ENCODE results near the gene POPDC2. TPM values are rescaled to one million over a fixed set of nuclear protein-coding genes. Genes with fewer than 3 reads are reported as not detected.

The POPDC2 gene
- total RNA-seq, 1 experiment from 2014 or later, result 0.77 TPM

- Mint-ChIP-seq H3K4me1 (ENCODE audit: low read depth, unreplicated experiment) (no peaks in the 10 kb centered on the region), H3K27me3 (ENCODE audit: insufficient read depth, unreplicated experiment) (no peaks in the 10 kb centered on the region), H3K9me3 (ENCODE audit: unreplicated experiment) (peaks cover 20% of the 10 kb centered on the region), H3K4me3 (ENCODE audit: unreplicated experiment) (no peak overlapping the region), H3K27ac (ENCODE audit: unreplicated experiment) (no peak overlapping the region), H3K36me3 (ENCODE audit: insufficient read depth, unreplicated experiment) (no peaks in the 10 kb centered on the region)
- H3K36me3 ChIP-seq (ENCODE audit: control insufficient read depth, insufficient read depth, low read length), result no peaks in the 10 kb centered on the region
- TF ChIP-seq, protein P1, sequence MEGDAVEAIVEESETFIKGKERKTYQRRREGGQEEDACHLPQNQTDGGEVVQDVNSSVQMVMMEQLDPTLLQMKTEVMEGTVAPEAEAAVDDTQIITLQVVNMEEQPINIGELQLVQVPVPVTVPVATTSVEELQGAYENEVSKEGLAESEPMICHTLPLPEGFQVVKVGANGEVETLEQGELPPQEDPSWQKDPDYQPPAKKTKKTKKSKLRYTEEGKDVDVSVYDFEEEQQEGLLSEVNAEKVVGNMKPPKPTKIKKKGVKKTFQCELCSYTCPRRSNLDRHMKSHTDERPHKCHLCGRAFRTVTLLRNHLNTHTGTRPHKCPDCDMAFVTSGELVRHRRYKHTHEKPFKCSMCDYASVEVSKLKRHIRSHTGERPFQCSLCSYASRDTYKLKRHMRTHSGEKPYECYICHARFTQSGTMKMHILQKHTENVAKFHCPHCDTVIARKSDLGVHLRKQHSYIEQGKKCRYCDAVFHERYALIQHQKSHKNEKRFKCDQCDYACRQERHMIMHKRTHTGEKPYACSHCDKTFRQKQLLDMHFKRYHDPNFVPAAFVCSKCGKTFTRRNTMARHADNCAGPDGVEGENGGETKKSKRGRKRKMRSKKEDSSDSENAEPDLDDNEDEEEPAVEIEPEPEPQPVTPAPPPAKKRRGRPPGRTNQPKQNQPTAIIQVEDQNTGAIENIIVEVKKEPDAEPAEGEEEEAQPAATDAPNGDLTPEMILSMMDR (IDR thresholded peaks at IDR 0.05; ENCODE audit: insufficient read depth in 1 of 2, low read depth in 1 of 2, low read length in 1 of 2, severe bottlenecking in 1 of 2, unreplicated experiment in 1 of 2), result no peak
- no TSS peak for BruUV-seq (replicated peaks)
- no peaks in the 10 kb centered on the region for H3K27me3 ChIP-seq (replicated peaks; ENCODE audit: control insufficient read depth, insufficient read depth, low read length)
- CTCF ChIA-PET, result no interaction called here
- intact Hi-C loops (cut with micrococcal nuclease; ENCODE audit: unreplicated experiment), result no loop called here
- H3K9me3 ChIP-seq, result no peaks in the 10 kb centered on the region
- H3K4me1 ChIP-seq, result peaks cover 7% of the 10 kb centered on the region
- no peak for DNase-seq
- POLR2A ChIA-PET, result no interaction called here
- H3K4me3 ChIP-seq (ENCODE audit: low read depth, low read length), result no peak overlapping the region
These were observed 37.0 kb upstream of the POPDC2 start for GRCh38 chr3:119697394-119697793.

GRCh38 chr3:119695480-119695879 is 35.1 kb upstream of the POPDC2 start:
- Mint-ChIP-seq H3K9me3 (ENCODE audit: unreplicated experiment) (peaks cover 20% of the 10 kb centered on the region), H3K27me3 (ENCODE audit: insufficient read depth, unreplicated experiment) (no peaks in the 10 kb centered on the region), H3K4me3 (ENCODE audit: unreplicated experiment) (no peak overlapping the region), H3K27ac (ENCODE audit: unreplicated experiment) (no peak overlapping the region), H3K36me3 (ENCODE audit: insufficient read depth, unreplicated experiment) (no peaks in the 10 kb centered on the region), H3K4me1 (ENCODE audit: low read depth, unreplicated experiment) (no peaks in the 10 kb centered on the region)
- POLR2A ChIA-PET, result no interaction called here
- Histone ChIP-seq H3K4me3 (ENCODE audit: low read depth, low read length) (no peak overlapping the region), H3K36me3 (ENCODE audit: control insufficient read depth, insufficient read depth, low read length) (no peaks in the 10 kb centered on the region), H3K4me1 (peaks cover 3% of the 10 kb centered on the region), H3K27me3 (replicated peaks; ENCODE audit: control insufficient read depth, insufficient read depth, low read length) (no peaks in the 10 kb centered on the region), H3K9me3 (no peaks in the 10 kb centered on the region)
- intact Hi-C loops (cut with micrococcal nuclease; ENCODE audit: unreplicated experiment), result no loop called here
- CTCF ChIA-PET, result no interaction called here
- DNase-seq, result peak in 1 of 2 experiments; percentile 10
- BruUV-seq (replicated peaks), result no TSS peak
- TF ChIP-seq, protein P1 (IDR thresholded peaks at IDR 0.05; ENCODE audit: insufficient read depth in 1 of 2, low read depth in 1 of 2, low read length in 1 of 2, severe bottlenecking in 1 of 2, unreplicated experiment in 1 of 2), result no peak

- H3K27me3 ChIP-seq (replicated peaks; ENCODE audit: control insufficient read depth, insufficient read depth, low read length), result no peaks in the 10 kb centered on the region
- ChIA-PET CTCF (interaction anchor here (1.0 kb wide), 1 partner anchor 61 kb away, joined by 3 read pairs; no protein-coding TSS in a partner anchor), POLR2A (no interaction called here)
- Mint-ChIP-seq H3K4me1 (ENCODE audit: low read depth, unreplicated experiment) (no peaks in the 10 kb centered on the region), H3K27me3 (ENCODE audit: insufficient read depth, unreplicated experiment) (no peaks in the 10 kb centered on the region), H3K27ac (ENCODE audit: unreplicated experiment) (no peak overlapping the region), H3K9me3 (ENCODE audit: unreplicated experiment) (peaks cover 12% of the 10 kb centered on the region), H3K36me3 (ENCODE audit: insufficient read depth, unreplicated experiment) (no peaks in the 10 kb centered on the region), H3K4me3 (ENCODE audit: unreplicated experiment) (no peak overlapping the region)
- no peaks in the 10 kb centered on the region for H3K9me3 ChIP-seq
- intact Hi-C loops (cut with micrococcal nuclease; ENCODE audit: unreplicated experiment), result no loop called here
- BruUV-seq (replicated peaks), result no TSS peak
- no peaks in the 10 kb centered on the region for H3K36me3 ChIP-seq (ENCODE audit: control insufficient read depth, insufficient read depth, low read length)
- H3K4me3 ChIP-seq (ENCODE audit: low read depth, low read length), result no peak overlapping the region
- no peaks in the 10 kb centered on the region for H3K4me1 ChIP-seq
- TF ChIP-seq, protein P1 (IDR thresholded peaks at IDR 0.05; ENCODE audit: insufficient read depth in 1 of 2, low read depth in 1 of 2, low read length in 1 of 2, severe bottlenecking in 1 of 2, unreplicated experiment in 1 of 2), result peak; percentile 41 to 42
- peak in 1 of 2 experiments; percentile 15 for DNase-seq
These were observed 29.8 kb upstream of the POPDC2 start for GRCh38 chr3:119690043-119690656.
